Measurements from ENCODE around the gene CD27.
A peak's percentile ranks its signal among the peaks of the same experiment; 100 is the strongest.
"Not testable (repeated sequence)": the region's sequence is repeated elsewhere in the genome, so short reads cannot be mapped to it uniquely, and the experiment has no call there.

CD27 gene

DNA sequence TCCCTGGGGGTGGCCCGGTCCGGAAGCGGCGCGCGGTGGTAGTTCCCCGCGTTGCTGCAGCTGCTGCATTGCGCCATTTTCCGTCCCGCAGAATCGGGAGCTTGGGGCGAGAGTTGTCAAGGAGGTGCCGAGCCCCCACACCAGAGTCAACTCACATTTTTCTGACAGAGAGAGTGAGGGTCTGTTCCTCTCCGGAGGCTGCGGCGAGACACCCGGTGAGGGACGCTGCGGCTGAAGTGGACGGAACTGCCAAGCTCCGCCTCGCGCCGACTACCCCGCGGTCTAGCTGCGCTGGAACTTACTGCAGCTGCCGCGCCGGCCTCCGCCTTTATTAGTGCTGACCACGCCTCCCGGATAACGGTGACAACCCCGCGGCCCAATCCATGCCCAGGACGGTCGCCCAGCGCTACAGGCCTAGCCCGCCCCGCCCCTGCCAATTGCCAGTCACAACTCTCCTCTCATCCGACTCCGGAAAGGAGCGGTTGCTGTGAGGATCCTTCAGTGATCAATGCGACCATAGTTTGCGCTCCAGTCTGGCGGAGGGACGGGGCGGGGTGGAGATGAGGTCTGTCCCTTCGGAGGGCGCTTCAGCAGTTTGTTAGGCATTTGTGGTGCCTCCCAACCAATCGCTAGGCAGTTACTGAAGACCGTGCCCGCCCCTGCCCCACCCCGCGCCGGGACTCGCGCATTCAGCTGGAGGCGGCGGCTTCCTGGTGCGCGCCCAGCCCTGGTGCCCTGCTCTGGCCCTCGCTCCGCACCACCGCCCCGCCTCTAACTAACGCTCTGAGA is 25.8 kb downstream of the CD27 start, which contains the start of gene VAMP1:
TSS of gene VAMP1 (minus strand) at position 303 of the 789 bp plus-strand sequence. CDS start at position 157, 146 bp downstream.
- Histone ChIP-seq H3K4me3 (peak within 1 kb of the TSS; percentile 48 to 76 (median 64)), H3K27ac (peak within 1 kb of the TSS in 20 of 21 experiments; percentile 65 to 95 (median 83))

DNA sequence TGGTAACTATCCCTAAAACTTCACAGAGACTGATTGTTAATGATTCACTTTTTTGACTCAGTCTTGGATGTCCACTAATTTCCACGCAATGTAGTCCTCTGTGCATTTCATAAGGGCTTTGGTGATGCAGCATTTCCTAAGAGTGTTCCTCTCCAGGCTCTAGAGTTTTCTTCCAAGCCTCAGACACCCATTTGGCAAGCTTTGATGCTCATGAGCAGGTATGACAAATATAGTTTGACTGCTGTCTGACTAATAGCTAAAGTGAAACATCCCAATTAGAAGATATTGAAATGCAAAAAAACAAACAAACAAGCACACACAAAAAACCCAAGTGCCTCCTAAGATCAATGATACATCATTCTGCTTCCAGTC is 27.2 kb downstream of the CD27 start:
- Histone ChIP-seq H3K4me3 (no peak overlapping the region), H3K27ac (no peak overlapping the region)

DNA sequence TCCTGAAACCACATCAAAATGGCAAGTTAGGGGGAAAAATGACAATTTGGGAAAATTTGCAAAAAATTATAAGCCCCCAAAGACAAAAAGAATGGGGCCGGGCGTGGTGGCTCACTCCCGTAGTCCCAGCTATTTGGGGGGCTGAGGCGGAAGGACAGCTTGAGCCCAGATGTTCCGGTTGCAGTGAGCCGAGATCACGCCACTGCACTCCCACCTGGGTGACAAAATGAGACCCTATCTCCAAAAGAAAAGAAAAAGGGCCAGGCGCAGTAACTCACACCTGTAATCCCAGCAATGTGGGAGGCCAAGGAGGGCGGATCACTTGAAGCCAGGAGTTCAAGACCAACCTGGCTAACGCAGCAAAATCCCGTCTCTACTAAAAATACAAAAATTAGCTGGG is 27.7 kb downstream of the CD27 start:
- Histone ChIP-seq H3K4me3 (no peak overlapping the region), H3K27ac (no peak overlapping the region)

DNA sequence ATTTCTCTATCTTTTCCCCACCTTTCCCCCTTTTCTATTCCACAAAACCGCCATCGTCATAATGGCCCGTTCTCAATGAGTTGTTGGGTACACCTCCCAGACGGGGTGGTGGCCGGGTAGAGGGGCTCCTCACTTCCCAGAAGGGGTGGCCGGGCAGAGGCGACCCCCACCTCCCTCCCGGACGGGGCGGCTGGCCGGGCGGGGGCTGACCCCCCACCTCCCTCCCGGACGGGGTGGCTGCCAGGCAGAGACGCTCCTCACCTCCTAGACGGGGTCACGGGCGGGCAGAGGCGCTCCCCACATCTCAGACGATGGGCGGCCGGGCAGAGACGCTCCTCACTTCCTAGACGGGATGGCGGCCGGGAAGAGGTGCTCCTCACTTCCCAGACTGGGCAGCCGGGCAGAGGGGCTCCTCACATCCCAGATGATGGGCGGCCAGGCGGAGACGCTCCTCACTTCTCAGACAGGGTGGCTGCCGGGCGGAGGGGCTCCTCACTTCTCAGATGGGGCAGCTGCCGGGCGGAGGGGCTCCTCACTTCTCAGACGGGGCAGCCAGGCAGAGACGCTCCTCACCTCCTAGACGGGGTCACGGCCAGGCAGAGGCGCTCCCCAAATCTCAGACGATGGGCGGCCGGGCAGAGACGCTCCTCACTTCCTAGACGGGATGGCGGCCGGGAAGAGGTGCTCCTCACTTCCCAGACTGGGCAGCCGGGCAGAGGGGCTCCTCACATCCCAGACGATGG is 30.6 kb downstream of the CD27 start:
- not testable (repeated sequence) for H3K27ac ChIP-seq

DNA sequence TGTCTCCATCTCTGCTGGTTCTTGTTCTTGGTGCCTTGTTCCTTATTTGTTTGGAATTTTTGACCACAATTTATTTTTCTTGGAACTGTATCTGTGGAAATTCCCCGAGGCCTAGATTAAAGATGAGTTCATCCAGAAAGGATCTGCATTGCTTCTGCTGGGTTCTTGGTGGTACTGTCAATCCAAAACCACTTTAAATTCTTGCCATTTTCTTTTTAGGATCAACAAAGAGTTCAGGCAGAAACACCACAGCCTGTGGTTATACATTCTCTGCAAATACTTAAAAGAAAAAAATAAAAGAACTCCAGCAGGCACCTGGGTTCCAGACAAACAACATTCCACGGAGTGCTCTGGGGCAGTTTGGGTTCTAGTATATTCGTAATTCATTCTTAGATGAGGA is 31.7 kb downstream of the CD27 start:
- Histone ChIP-seq H3K27ac (peak overlapping the region in 2 of 21 experiments; percentile 11 to 48), H3K4me3 (no peak overlapping the region)

More for the DNA sequence above, 30.6 kb downstream of the CD27 start:
- not testable (repeated sequence) for H3K4me3 ChIP-seq

DNA sequence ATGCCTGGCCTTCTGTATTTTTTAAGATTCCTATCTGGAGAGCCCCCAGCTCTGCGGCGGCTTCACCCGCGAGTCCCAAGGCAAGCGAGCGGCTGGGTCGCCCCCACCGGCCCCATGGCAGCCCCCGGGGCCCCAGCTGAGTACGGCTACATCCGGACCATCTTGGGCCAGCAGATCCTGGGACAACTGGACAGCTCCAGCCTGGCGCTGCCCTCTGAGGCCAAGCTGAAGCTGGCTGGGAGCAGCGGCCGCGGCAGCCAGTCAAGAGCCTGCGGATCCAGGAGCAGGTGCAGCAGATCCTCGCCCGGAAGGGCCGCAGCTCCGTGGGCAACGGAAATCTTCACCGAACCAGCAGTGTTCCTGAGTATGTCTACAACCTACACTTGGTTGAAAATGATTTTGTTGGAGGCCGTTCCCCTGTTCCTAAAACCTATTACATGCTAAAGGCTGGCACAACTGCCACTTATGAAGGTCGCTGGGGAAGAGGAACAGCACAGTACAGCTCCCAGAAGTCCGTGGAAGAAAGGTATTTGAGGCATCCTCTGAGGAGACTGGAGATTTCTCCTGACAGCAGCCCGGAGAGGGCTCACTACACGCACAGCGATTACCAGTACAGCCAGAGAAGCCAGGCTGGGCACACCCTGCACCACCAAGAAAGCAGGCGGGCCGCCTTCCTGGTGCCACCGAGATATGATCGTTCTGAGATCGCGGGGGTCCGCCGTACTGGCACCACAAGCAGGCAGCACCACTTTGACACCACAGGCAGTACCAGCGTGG is 33.0 kb downstream of the CD27 start:
- H3K4me3 ChIP-seq, result not testable (repeated sequence)
- peak overlapping the region in 1 of 21 experiments; percentile 16 for H3K27ac ChIP-seq

DNA sequence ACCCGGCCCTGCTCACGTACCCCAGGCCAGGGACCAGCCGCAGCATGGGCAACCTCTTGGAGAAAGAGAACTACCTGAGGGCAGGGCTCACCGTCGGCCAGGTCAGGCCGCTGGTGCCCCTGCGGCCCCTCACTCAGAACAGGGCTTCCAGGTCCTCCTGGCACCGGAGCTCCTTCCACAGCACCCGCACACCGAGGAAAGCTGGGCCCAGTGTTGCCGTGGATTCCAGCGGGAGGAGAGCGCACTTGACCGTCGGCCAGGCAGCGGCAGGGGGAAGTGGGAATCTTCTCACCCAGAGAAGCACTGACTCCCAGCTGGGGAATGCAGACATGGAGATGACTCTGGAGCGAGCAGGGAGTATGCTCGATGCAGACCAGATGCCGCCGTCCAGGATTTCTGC is 33.7 kb downstream of the CD27 start:
- Histone ChIP-seq H3K4me3 (no peak overlapping the region), H3K27ac (peak overlapping the region in 1 of 21 experiments; percentile 16)

DNA sequence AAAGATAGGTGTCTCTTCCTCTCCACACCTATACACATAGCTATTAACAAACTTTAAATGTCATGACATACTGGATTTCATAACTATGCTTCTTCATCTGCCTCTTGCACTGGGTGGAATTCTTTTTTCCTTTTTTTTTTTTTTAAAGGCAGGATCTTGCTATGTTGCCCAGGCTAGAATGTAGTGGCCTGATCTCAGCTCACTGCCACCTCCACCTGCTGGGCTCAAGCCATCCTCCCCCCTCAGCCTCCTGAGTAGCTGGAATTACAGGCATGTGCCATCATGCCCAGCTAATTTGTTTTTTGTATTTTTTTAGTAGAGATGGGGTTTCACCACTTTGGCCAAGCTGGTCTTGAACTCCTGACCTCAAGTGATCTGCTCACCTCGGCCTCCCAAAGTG is 43.5 kb downstream of the CD27 start:
- no peak overlapping the region for H3K27ac ChIP-seq

DNA sequence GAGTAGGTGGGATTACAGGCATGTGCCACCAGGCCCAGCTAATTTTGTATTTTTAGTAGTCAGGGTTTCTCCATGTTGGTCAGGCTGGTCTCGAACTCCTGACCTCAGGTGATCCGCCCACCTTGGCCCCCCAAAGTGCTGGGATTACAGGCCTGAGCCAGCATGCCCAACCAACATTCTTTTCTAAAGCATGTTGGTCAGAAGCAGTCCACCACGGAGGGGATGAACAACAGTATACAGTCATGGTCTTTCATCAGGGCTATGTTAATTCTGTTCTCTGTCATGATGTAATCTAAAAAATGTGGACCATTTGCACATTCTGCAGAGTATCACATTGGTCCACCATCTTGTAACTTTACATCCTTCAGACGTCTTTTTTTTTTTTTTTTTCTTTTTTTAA is 44.7 kb downstream of the CD27 start:
- no peak overlapping the region for H3K27ac ChIP-seq
- H3K4me3 ChIP-seq, result no peak overlapping the region

More for the DNA sequence above, 43.5 kb downstream of the CD27 start:
- no peak overlapping the region for H3K4me3 ChIP-seq

DNA sequence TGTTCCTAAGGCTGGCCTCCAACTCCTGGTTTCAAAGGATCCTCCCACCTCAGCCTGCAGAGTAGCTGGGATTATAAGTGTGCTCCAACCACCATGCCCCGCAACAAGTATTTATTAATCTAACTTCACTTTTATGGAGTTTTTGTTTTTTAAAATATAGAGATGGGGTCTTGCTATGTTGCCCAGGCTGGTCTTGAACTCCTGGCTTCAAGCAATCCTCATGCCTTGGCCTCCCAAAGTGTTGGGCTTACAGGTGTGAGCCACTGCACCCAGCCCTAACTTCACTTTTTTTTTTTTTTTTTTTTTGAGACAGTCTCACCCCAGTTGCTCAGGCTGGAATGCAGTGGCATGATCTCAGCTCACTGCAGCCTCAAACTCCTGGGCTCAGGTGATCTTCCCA is 45.9 kb downstream of the CD27 start:
- H3K4me3 ChIP-seq, H3K27ac ChIP-seq: not testable (repeated sequence)

DNA sequence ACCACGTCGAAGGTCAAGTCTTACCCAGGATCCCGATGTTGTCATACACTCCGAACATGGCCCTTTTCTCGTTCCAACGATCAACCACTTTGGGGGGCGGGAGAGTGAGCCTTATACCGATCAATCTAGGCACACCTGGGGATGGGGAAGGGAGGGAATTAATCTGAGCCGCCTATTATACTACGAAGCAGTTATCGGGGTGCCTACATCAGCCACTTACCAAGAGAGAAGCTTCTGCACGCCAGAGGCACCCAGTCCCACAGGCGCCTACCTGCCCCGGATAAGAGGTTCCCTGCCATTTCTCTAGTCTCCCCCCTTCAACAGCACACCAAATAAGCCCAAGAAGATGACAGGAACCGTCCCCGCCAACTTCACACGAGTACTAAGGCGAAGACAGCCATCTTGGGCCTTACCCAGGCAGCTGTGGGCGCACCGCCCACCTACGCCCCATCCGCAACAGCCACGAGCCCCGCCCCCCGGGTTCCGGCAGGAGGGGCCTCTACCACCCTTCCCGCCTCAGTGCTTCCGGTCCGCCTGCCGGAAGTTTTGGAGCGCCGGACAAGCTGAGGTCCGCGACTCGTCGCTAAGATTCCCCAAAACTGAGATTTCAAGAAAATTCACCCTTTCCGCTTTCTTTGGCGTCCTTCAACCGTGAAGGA is 48.2 kb downstream of the CD27 start, which contains the start of gene MRPL51:
TSS of gene MRPL51 (minus strand) at position 425 of the 659 bp plus-strand sequence. CDS start at position 299, 126 bp downstream.
- H3K27ac ChIP-seq, result peak within 1 kb of the TSS; percentile 66 to 97 (median 92)

DNA sequence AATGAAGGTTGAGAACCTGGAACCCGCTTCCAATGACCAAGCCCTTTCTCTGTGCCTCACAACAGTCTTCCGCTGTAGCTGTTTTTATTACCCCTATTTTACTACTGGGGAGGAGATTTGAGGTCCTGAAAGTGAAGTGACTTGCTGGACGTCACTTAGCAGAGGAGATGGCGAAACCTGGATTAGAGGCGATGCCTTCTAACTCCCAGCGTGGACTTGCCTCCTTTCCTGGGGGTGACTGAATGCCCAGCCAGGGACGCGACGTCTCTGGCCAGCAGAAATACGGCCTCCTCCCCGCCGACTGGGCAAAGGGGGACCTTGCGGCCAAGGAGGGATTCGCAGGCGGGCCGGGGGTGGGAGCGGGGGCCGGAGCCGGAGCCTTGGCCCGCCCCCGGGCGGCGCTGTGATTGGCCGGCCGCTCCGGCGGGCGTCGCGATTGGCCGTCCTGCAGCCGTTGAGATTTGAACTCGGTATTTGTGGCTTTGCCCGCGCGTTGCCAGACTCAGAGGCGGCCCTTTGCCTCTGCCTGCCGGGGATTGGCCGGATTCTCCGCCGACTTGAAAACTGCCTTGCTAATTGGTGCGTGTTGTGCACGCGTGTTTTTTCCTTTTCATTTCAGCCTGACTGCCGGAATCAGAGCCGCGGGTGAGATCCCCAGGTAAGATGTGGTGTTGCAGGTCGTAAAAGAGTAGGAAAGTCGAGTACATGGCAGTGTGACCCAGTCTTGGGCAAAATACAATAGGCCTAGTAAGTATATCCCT is 48.9 kb downstream of the CD27 start, which contains the start of gene NCAPD2:
TSS of gene NCAPD2 (plus strand) at position 606 of the 761 bp plus-strand sequence. CDS start 997 bp downstream, outside the sequence.
- peak within 1 kb of the TSS; percentile 65 to 82 (median 68) for H3K4me3 ChIP-seq
- peak within 1 kb of the TSS; percentile 66 to 97 (median 92) for H3K27ac ChIP-seq

More for the DNA sequence above, 48.2 kb downstream of the CD27 start, which contains the start of gene MRPL51:
- H3K4me3 ChIP-seq, result peak within 1 kb of the TSS; percentile 65 to 82 (median 68)

DNA sequence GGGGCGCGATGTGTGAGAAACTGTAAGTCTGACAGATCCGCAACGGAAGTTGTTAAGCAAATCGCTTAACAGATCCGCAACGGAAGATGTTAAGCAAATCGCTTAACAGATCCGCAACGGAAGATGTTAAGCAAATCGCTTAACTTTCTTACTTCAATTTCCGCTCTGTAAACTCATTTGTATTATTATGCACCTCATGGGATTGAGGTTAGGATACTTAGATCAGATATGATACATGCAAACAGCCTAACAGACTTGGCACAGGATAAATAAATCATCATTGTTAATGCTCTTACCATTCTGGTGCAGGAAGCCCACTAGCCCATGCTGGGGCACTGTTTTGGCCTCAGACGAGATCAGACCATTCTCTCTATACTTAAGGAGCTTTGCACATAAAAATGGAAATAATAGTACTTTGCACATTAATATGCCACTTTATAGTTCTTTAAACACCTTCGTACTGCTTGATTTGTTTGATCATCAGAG is 49.5 kb downstream of the CD27 start:
- Histone ChIP-seq H3K27ac (peak overlapping the region in 9 of 21 experiments; percentile 43 to 97 (median 90)), H3K4me3 (peak overlapping the region; percentile 65 to 82 (median 68))

DNA sequence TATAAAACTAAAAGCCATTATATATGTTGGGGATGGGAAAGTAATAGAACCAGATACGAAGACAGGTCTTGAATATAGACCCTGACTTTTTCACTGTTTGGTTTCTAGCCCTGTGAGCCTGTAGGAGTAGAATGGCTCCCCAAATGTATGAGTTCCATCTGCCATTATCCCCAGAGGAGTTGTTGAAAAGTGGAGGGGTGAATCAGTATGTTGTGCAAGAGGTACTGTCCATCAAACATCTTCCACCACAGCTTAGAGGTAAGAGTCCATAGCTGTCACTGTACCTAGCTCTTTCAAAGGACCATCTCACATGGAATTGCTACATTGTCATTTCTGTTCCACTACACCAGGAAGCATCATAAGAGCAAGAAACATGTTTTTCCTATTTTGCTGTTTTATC is 50.2 kb downstream of the CD27 start:
- peak overlapping the region in 5 of 21 experiments; percentile 50 to 94 (median 90) for H3K27ac ChIP-seq
- H3K4me3 ChIP-seq, result peak overlapping the region in 3 of 7 experiments; percentile 70 to 82 (median 70)

DNA sequence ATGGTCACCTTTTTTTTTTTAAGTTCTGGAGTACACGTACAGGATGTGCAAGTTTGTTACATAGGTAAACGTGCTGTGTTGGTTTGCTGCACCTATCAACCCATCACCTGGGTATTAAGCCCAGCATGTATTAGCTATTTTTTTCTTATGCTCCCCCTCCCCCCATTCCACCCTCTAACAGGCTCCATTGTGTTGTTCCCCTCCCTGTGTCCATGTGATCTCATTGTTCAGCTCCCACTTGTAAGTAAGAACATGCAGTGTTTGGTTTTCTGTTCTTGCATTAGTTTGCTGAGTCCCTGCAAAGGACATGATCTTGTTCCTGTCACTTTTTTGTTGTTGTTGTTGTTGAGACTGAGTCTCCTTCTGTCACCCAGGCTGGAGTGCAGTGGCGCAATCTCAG is 52.5 kb downstream of the CD27 start:
- H3K4me3 ChIP-seq, H3K27ac ChIP-seq: not testable (repeated sequence)

DNA sequence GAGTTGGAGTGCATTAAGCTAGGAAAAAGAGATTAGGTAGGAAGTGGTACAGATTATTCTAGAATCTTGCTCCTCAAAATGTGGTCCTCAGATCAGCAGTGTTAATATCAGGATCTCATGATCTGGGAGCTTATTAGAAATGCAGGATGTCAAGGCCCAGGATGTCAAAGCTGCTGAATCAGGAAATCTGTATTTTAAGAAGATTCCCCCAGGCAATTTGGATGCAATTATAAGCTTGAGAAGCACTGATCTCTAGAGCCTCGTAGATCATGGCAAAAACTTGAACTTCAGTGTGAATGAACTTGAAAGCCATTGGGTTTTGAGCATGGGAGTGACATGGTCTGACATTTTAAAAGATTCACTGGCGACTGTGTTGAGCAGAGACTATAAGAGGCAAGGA is 55.7 kb downstream of the CD27 start:
- H3K4me3 ChIP-seq, result no peak overlapping the region
- H3K27ac ChIP-seq, result no peak overlapping the region

Measured in skin epidermis (tissue), 12 donors.